OCI-LY3 (cell line): ENCODE data around the gene PEX3.

Experiments used
- H2AFZ ChIP-seq: fragments of 200-600, 300-600 bp; shearing (Covaris generic); 2 replicates; pipeline ENCODE4 v1.6.0; 2014; ENCODE audit warnings: antibody characterized with exemption, low read depth, low read length
- H3K27ac ChIP-seq: fragments of 200-600, 300-600 bp; sonication (generic); 2 replicates; pipeline ENCODE4 v1.5.1; 2014; ENCODE audit warnings: mild to moderate bottlenecking, low read length, moderate library complexity, mixed read lengths
- H3K27me3 ChIP-seq: fragments of 200-600, 300-600 bp; sonication (generic); 2 replicates; pipeline ENCODE4 v1.6.1; 2014; ENCODE audit warnings: low read depth, low read length, mixed read lengths
- H3K36me3 ChIP-seq: fragments of 200-600, 300-600 bp; sonication (generic); replicated peaks from 2 replicates; pipeline ENCODE3; 2014; ENCODE audit warnings: low read depth, low read length, mixed read lengths
- H3K4me1 ChIP-seq: fragments of 300-600, 200-600 bp; sonication (generic); 2 replicates; pipeline ENCODE4 v1.6.1; 2014; ENCODE audit warnings: low read length, mixed read lengths
- H3K4me2 ChIP-seq: fragments of 200-600, 300-600 bp; sonication (generic); 2 replicates; pipeline ENCODE4 v1.6.1; 2014; ENCODE audit warnings: low read length, mixed read lengths
- H3K4me3 ChIP-seq: fragments of 300-600, 200-600 bp; sonication (generic); 2 replicates; pipeline ENCODE4 v1.5.1; 2014; ENCODE audit warnings: antibody characterized with exemption, mild to moderate bottlenecking, low read length, moderate library complexity
- H3K79me2 ChIP-seq: fragments of 300-600, 200-600 bp; shearing (Covaris generic); 2 replicates; pipeline ENCODE4 v1.6.1; 2014; ENCODE audit warnings: mild to moderate bottlenecking, low read length, mixed read lengths
- H3K9ac ChIP-seq: fragments of 300-600, 200-600 bp; shearing (Covaris generic); 2 replicates; pipeline ENCODE4 v1.6.0; 2014; ENCODE audit warnings: mild to moderate bottlenecking, low read length, moderate library complexity
- H3K9me3 ChIP-seq: fragments of 200-600, 300-600 bp; shearing (Covaris generic); 2 replicates; pipeline ENCODE4 v1.6.1; 2014; ENCODE audit warnings: low read length, mixed read lengths; ENCODE audit not compliant: insufficient read depth
- H4K20me1 ChIP-seq: fragments of 200-600, 300-600 bp; sonication (generic); 2 replicates; pipeline ENCODE4 v1.6.1; 2016; ENCODE audit warnings: low read length, mixed read lengths; ENCODE audit not compliant: insufficient read depth
- CTCF ChIP-seq: fragments of 200-600, 300-600 bp; sonication (generic); IDR thresholded peaks from 2 replicates; pipeline ENCODE4 v1.5.1; 2014; ENCODE audit warnings: antibody characterized with exemption, low read length, low read depth
- EZH2phosphoT487 ChIP-seq: fragments of 200-600 bp; shearing (Covaris generic); IDR thresholded peaks from 2 replicates; pipeline ENCODE4 v1.6.1; 2018; ENCODE audit warnings: antibody characterized with exemption, mixed run types, low read depth

The PEX3 gene

GRCh38 chr6:143402721-143403336 is 47.8 kb upstream of the PEX3 start:
- Histone ChIP-seq H3K9me3 (no peaks in the 10 kb centered on the region), H3K27ac (no peak overlapping the region), H3K4me1 (peaks cover 12% of the 10 kb centered on the region), H3K9ac (no peak overlapping the region), H3K4me3 (no peak overlapping the region), H4K20me1 (no peaks in the 10 kb centered on the region), H2AFZ (no peak overlapping the region), H3K36me3 (no peaks in the 10 kb centered on the region), H3K4me2 (no peak overlapping the region), H3K79me2 (no peaks in the 10 kb centered on the region), H3K27me3 (no peaks in the 10 kb centered on the region)
- no peak for TF ChIP-seq CTCF
- no peak for TF ChIP-seq EZH2phosphoT487

- Histone ChIP-seq H3K4me2 (no peak overlapping the region), H3K79me2 (no peaks in the 10 kb centered on the region), H3K36me3 (no peaks in the 10 kb centered on the region), H3K4me1 (peaks cover 6% of the 10 kb centered on the region), H3K9me3 (no peaks in the 10 kb centered on the region), H4K20me1 (no peaks in the 10 kb centered on the region), H2AFZ (no peak overlapping the region), H3K27me3 (no peaks in the 10 kb centered on the region), H3K27ac (no peak overlapping the region), H3K9ac (no peak overlapping the region), H3K4me3 (no peak overlapping the region)
- no peak for TF ChIP-seq CTCF
- no peak for TF ChIP-seq EZH2phosphoT487
Measured at GRCh38 chr6:143405373-143406154, 45.0 kb upstream of the PEX3 start.

- H3K27ac ChIP-seq: no peak overlapping the region
- H2AFZ ChIP-seq: no peak overlapping the region
- no peak overlapping the region for H3K4me3 ChIP-seq
- H3K27me3 ChIP-seq: no peaks in the 10 kb centered on the region
- no peak overlapping the region for H3K9ac ChIP-seq
- TF ChIP-seq CTCF: no peak
- TF ChIP-seq EZH2phosphoT487: no peak
- no peaks in the 10 kb centered on the region for H3K9me3 ChIP-seq
- H3K4me2 ChIP-seq: no peak overlapping the region
- H4K20me1 ChIP-seq: no peaks in the 10 kb centered on the region
- no peaks in the 10 kb centered on the region for H3K4me1 ChIP-seq
- no peaks in the 10 kb centered on the region for H3K79me2 ChIP-seq
- no peaks in the 10 kb centered on the region for H3K36me3 ChIP-seq
Measured at GRCh38 chr6:143406673-143407072, 43.9 kb upstream of the PEX3 start.

GRCh38 chr6:143408151-143408786 is 42.3 kb upstream of the PEX3 start:
- Histone ChIP-seq H3K27ac (no peak overlapping the region), H3K4me1 (no peaks in the 10 kb centered on the region), H4K20me1 (no peaks in the 10 kb centered on the region), H2AFZ (no peak overlapping the region), H3K9ac (no peak overlapping the region), H3K4me2 (no peak overlapping the region), H3K27me3 (no peaks in the 10 kb centered on the region), H3K9me3 (no peaks in the 10 kb centered on the region), H3K36me3 (no peaks in the 10 kb centered on the region), H3K4me3 (no peak overlapping the region), H3K79me2 (no peaks in the 10 kb centered on the region)
- no peak for TF ChIP-seq CTCF
- TF ChIP-seq EZH2phosphoT487: no peak
